CD4-positive, CD25-positive, alpha-beta regulatory T cell (primary cell): ENCODE results near the gene GPX2. TPM values are rescaled to one million over a fixed set of nuclear protein-coding genes. Genes with fewer than 3 reads are reported as not detected.

Experiments
- ATAC-seq, 2 donors: fragments of 150-1000 bp; cut with Tn5 transposase; one replicate each; pipeline ENCODE4 v1.10.0; 2021; ENCODE audit warnings: low read depth in 2 of 2, moderate number of reproducible peaks in 2 of 2, moderate library complexity in 1 of 2
- DNase-seq, 3 donors: peaks; one replicate each; pipeline versions ENCODE4 v3.0.0 to v3.0.0-alpha.2; 2012 to 2022; ENCODE audit warnings: mixed read lengths in 1 of 3
- H3K27ac ChIP-seq: one replicate; pipeline ENCODE4 v1.7.0; 2013; ENCODE audit warnings: mild to moderate bottlenecking, low read length; ENCODE audit not compliant: insufficient read depth, poor library complexity, severe bottlenecking
- H3K27me3 ChIP-seq: one replicate; pipeline ENCODE4 v1.7.0; 2013; ENCODE audit warnings: low read length; ENCODE audit not compliant: control insufficient read depth, insufficient read depth
- H3K36me3 ChIP-seq: one replicate; pipeline ENCODE4 v1.7.0; 2013; ENCODE audit warnings: mild to moderate bottlenecking, low read length, moderate library complexity; ENCODE audit not compliant: control insufficient read depth, insufficient read depth
- H3K4me1 ChIP-seq: 2 replicates; pipeline ENCODE4 v1.7.0; 2013; ENCODE audit warnings: mild to moderate bottlenecking, low read length; ENCODE audit not compliant: insufficient read depth, control insufficient read depth, poor library complexity, severe bottlenecking
- H3K4me3 ChIP-seq: one replicate; pipeline ENCODE4 v1.7.0; 2013; ENCODE audit warnings: low read depth, mild to moderate bottlenecking, low read length, moderate library complexity
- H3K9me3 ChIP-seq, 2 experiments: 1 replicate in 1 of 2; 2 replicates in 1 of 2; pipeline ENCODE4 v1.7.0; 2013; ENCODE audit warnings: low read length in 2 of 2, mild to moderate bottlenecking in 1 of 2, moderate library complexity in 1 of 2; ENCODE audit not compliant: control insufficient read depth in 2 of 2
- H3K27ac Mint-ChIP-seq, 3 donors: one replicate each; pipeline ENCODE4 v1.8.0; 2020 to 2022; ENCODE audit warnings: mild to moderate bottlenecking in 3 of 3, mixed read lengths in 3 of 3, moderate library complexity in 2 of 3
- H3K27me3 Mint-ChIP-seq: one replicate; pipeline ENCODE4 v1.8.0; 2022; ENCODE audit warnings: mild to moderate bottlenecking, mixed read lengths
- H3K36me3 Mint-ChIP-seq: one replicate; pipeline ENCODE4 v1.8.0; 2020; ENCODE audit warnings: mixed read lengths
- H3K4me1 Mint-ChIP-seq, 4 donors: one replicate each; pipeline ENCODE4 v1.8.0; 2020 to 2022; ENCODE audit warnings: mixed read lengths in 4 of 4, mild to moderate bottlenecking in 1 of 4
- H3K4me3 Mint-ChIP-seq, 4 donors: one replicate each; pipeline ENCODE4 v1.8.0; 2020 to 2022; ENCODE audit warnings: mild to moderate bottlenecking in 4 of 4, mixed read lengths in 4 of 4, moderate library complexity in 3 of 4
- H3K9me3 Mint-ChIP-seq, 7 donors: one replicate each; pipeline ENCODE4 v1.8.0; 2020 to 2022; ENCODE audit warnings: mixed read lengths in 7 of 7, mild to moderate bottlenecking in 3 of 7, moderate library complexity in 2 of 7
- polyA plus RNA-seq, 4 donors: library from polyadenylated mRNA; unstranded; fragments of 300-500 nt; fragmentation: Illumina TruSeq; gene quantifications; one replicate each; pipeline ENCODE4 v1.2.3, GENCODE V29; 2021
- total RNA-seq: library from RNA; stranded (reverse); gene quantifications from one replicate; pipeline ENCODE4 v1.2.3, GENCODE V29; 2022

Gene GPX2
- total and polyA plus RNA-seq, 5 donors from 2014 or later, result 0.54 to 0.94 TPM; not detected in 3

GRCh38 chr14:64970041-64970440 lies 27.5 kb upstream of the GPX2 start:
- Histone ChIP-seq H3K36me3 (no peaks in the 10 kb centered on the region), H3K4me1 (peaks cover 18% of the 10 kb centered on the region), H3K27ac (no peak overlapping the region), H3K9me3 (no peaks in the 10 kb centered on the region), H3K4me3 (no peak overlapping the region), H3K27me3 (no peaks in the 10 kb centered on the region)
- Mint-ChIP-seq H3K4me3 (peak overlapping the region; percentile 23 to 87 (median 68)), H3K9me3 (no peaks in the 10 kb centered on the region), H3K4me1 (peaks cover 5 to 52% (median 8%) of the 10 kb centered on the region in 4 donors), H3K27me3 (no peaks in the 10 kb centered on the region), H3K27ac (peak overlapping the region in 2 of 3 donors; percentile 54 to 89), H3K36me3 (peaks cover 10% of the 10 kb centered on the region)
- no peak for DNase-seq
- no peak for ATAC-seq

DNA sequence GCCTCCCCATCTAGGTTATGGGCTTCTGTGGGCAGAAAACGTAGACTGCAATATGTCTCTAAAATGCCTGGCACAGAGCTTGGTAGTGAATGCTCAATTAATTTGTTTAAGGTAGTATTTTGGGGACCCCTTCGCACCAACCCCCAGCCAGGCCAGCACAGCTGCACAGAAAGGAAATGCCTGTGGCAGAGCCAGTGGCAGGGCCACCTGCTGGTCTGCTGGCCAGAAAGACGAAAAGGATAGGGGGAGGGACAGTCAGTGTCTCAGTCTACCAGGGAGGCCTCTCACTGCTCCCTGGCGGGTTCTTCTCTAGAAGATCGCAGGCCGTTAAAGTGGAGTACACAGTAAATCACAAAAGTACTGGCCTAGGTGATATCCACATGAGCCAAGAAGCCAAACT lies 26.1 kb upstream of the GPX2 start:
- Mint-ChIP-seq H3K27me3 (no peaks in the 10 kb centered on the region), H3K4me3 (peak overlapping the region in 1 of 4 donors; percentile 47), H3K27ac (peak overlapping the region in 2 of 3 donors; percentile 2 to 55), H3K36me3 (peaks cover 15% of the 10 kb centered on the region), H3K9me3 (no peaks in the 10 kb centered on the region), H3K4me1 (peaks cover 5 to 54% (median 10%) of the 10 kb centered on the region in 4 donors)
- Histone ChIP-seq H3K9me3 (no peaks in the 10 kb centered on the region), H3K4me3 (no peak overlapping the region), H3K27me3 (no peaks in the 10 kb centered on the region), H3K36me3 (no peaks in the 10 kb centered on the region), H3K4me1 (peaks cover 18% of the 10 kb centered on the region), H3K27ac (no peak overlapping the region)
- ATAC-seq (no peak), DNase-seq (no peak)

- ATAC-seq (no peak), DNase-seq (no peak)
- Mint-ChIP-seq H3K27ac (peak overlapping the region; percentile 2 to 55 (median 49)), H3K4me1 (peaks cover 5 to 54% (median 10%) of the 10 kb centered on the region in 4 donors), H3K9me3 (no peaks in the 10 kb centered on the region), H3K36me3 (peaks cover 20% of the 10 kb centered on the region), H3K27me3 (no peaks in the 10 kb centered on the region), H3K4me3 (peak overlapping the region in 1 of 4 donors; percentile 47)
- Histone ChIP-seq H3K27me3 (no peaks in the 10 kb centered on the region), H3K4me3 (no peak overlapping the region), H3K27ac (no peak overlapping the region), H3K9me3 (no peaks in the 10 kb centered on the region), H3K4me1 (peaks cover 18% of the 10 kb centered on the region), H3K36me3 (no peaks in the 10 kb centered on the region)
Measured at GRCh38 chr14:64968167-64968566, 25.6 kb upstream of the GPX2 start.

GRCh38 chr14:64966976-64967375 lies 24.4 kb upstream of the GPX2 start:
- peak overlapping the region; percentile 8 to 55 (median 21) for H3K27ac Mint-ChIP-seq
- Histone ChIP-seq H3K27ac (no peak overlapping the region), H3K9me3 (no peaks in the 10 kb centered on the region), H3K4me3 (no peak overlapping the region), H3K36me3 (no peaks in the 10 kb centered on the region), H3K4me1 (peaks cover 12% of the 10 kb centered on the region), H3K27me3 (no peaks in the 10 kb centered on the region)
- no peak overlapping the region for H3K4me3 Mint-ChIP-seq
- H3K4me1 Mint-ChIP-seq, result peaks cover 0 to 47% (median 9%) of the 10 kb centered on the region in 4 donors
- DNase-seq, result no peak
- peaks cover 0 to 1% (median 0%) of the 10 kb centered on the region in 7 donors for H3K9me3 Mint-ChIP-seq
- H3K36me3 Mint-ChIP-seq, result peaks cover 24% of the 10 kb centered on the region
- no peaks in the 10 kb centered on the region for H3K27me3 Mint-ChIP-seq
- no peak for ATAC-seq

DNA sequence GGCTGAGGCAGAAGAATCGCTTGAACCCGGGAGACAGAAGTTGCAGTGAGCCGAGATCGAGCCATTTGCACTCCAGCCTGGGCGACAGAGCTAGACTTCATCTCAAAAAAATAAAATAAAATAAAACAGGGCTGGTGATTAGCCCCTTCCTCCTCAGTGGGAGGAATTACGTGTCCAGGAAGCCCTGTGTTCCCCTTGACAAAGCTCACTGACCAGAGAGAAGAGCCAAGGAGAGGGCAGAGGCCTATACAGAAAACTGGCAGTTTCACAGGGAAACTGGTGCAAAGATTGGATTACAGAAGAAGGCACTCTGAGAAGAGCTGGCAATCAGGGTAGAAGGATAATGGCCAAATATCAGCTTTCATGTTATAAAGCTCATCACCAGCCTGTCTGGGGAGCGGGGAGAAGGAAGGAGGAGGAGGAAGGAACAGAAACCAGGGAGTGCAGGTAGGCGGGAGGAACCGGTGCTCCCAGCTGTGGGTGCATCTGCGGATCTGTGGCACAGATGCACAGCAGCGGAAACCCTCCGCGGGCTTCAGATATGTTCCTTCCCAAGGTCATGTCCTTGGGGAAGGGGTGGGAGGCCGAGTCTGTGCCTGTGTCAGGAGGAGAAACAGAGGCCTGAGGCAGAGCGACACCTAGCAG lies 22.9 kb upstream of the GPX2 start:
- Mint-ChIP-seq H3K4me3 (no peak overlapping the region), H3K4me1 (peaks cover 1 to 38% (median 7%) of the 10 kb centered on the region in 4 donors), H3K9me3 (peaks cover 0 to 1% (median 0%) of the 10 kb centered on the region in 7 donors), H3K27ac (no peak overlapping the region), H3K27me3 (no peaks in the 10 kb centered on the region), H3K36me3 (peaks cover 24% of the 10 kb centered on the region)
- DNase-seq (no peak), ATAC-seq (no peak)
- Histone ChIP-seq H3K4me1 (no peaks in the 10 kb centered on the region), H3K27me3 (no peaks in the 10 kb centered on the region), H3K36me3 (no peaks in the 10 kb centered on the region), H3K4me3 (no peak overlapping the region), H3K27ac (no peak overlapping the region), H3K9me3 (no peaks in the 10 kb centered on the region)

DNA sequence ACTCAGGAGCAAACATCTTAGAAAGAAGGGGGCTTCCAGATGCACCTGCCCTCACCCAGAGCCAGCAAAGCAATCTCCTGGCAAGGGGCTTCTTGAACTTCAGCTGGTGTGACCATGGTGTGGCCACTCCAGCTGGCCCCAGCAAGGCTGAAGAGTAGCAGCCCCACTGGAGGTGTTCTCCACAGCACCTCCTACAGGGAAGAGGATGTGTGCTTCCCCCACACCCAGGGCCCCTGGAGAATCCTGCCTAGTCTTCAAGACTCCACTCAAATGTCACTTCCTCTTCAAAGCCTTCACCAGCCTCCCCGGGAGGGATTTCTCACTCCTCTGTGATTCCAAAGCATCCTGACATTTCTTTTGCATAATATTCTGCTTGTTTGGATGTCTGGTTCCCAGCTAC lies 21.1 kb upstream of the GPX2 start:
- Mint-ChIP-seq H3K27ac (peak overlapping the region in 1 of 3 donors; percentile 73), H3K4me3 (no peak overlapping the region), H3K4me1 (peaks cover 0 to 25% (median 6%) of the 10 kb centered on the region in 4 donors), H3K27me3 (no peaks in the 10 kb centered on the region), H3K9me3 (peaks cover 0 to 1% (median 0%) of the 10 kb centered on the region in 7 donors), H3K36me3 (peaks cover 24% of the 10 kb centered on the region)
- ATAC-seq (no peak), DNase-seq (no peak)
- no peaks in the 10 kb centered on the region for H3K9me3 ChIP-seq
- no peaks in the 10 kb centered on the region for H3K36me3 ChIP-seq
- no peak overlapping the region for H3K27ac ChIP-seq
- H3K4me3 ChIP-seq, result no peak overlapping the region
- no peaks in the 10 kb centered on the region for H3K4me1 ChIP-seq
- no peaks in the 10 kb centered on the region for H3K27me3 ChIP-seq

DNA sequence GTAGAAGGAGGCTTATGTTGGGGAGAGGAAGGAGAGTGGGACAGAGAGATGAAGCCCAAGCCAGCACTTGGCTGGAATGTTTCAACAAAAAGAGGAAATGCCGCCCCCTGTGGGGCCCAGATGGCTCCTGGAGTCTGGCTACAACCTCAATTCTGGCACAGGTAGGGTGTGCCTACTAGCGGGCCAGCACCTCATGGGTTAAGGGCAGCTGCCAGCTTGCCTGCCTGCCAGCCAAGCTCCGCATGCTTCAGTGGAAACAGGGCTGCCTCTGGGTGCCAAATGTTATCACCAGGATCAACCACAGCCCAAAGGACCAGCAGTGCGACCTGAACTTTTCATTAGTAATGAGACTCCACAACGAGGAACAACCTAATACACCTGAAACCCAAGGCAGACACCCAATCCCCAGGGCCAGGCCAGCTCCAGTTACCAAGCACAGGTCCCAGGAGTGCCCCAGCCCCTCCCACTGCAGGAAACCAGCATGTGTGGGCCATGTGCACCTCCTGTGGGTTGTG lies 18.3 kb upstream of the GPX2 start:
- H3K4me3 ChIP-seq, result no peak overlapping the region
- no peaks in the 10 kb centered on the region for H3K27me3 Mint-ChIP-seq
- H3K27ac Mint-ChIP-seq, result no peak overlapping the region
- peaks cover 4% of the 10 kb centered on the region for H3K36me3 ChIP-seq
- H3K9me3 Mint-ChIP-seq, result peaks cover 0 to 1% (median 0%) of the 10 kb centered on the region in 7 donors
- no peak for DNase-seq
- H3K9me3 ChIP-seq, result no peaks in the 10 kb centered on the region
- no peaks in the 10 kb centered on the region for H3K27me3 ChIP-seq
- ATAC-seq, result no peak
- H3K36me3 Mint-ChIP-seq, result peaks cover 13% of the 10 kb centered on the region
- peaks cover 0 to 4% (median 4%) of the 10 kb centered on the region in 4 donors for H3K4me1 Mint-ChIP-seq
- H3K4me1 ChIP-seq, result no peaks in the 10 kb centered on the region
- no peak overlapping the region for H3K4me3 Mint-ChIP-seq
- no peak overlapping the region for H3K27ac ChIP-seq

DNA sequence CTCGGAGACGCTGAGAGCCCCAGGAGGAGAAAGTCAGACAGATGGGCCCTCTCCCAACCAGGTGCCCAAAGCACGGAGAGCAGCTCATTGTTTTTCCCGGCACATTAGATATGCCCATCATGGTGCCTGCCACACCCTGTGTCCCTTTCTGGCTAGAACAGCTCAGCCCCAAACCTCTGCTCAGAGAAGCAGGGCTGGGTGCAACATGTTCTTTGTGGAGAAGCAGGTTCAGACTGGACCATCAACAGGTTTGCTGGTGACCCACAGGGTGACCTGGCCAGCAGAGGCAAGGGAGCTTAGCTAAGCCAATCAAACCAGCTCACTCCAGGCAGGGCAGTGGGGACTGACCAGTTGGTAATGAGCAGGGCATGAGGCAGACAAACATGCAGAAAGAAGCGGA lies 16.2 kb upstream of the GPX2 start:
- Histone ChIP-seq H3K36me3 (peaks cover 5% of the 10 kb centered on the region), H3K4me3 (no peak overlapping the region), H3K27me3 (no peaks in the 10 kb centered on the region), H3K4me1 (no peaks in the 10 kb centered on the region), H3K9me3 (no peaks in the 10 kb centered on the region), H3K27ac (no peak overlapping the region)
- ATAC-seq (no peak), DNase-seq (no peak)
- Mint-ChIP-seq H3K27ac (no peak overlapping the region), H3K9me3 (peaks cover 0 to 1% (median 0%) of the 10 kb centered on the region in 7 donors), H3K4me1 (peaks cover 0 to 6% (median 4%) of the 10 kb centered on the region in 4 donors), H3K4me3 (no peak overlapping the region), H3K36me3 (peaks cover 13% of the 10 kb centered on the region), H3K27me3 (no peaks in the 10 kb centered on the region)
